Lung (tissue), 12 donors: ENCODE measurements around the gene ZG16. TPM values are rescaled to one million over a fixed set of nuclear protein-coding genes. Genes with fewer than 3 reads are reported as not detected.

ENCODE experiments used
- ATAC-seq: fragments of 200-7000 bp; cut with Tn5 transposase; one replicate; pipeline ENCODE4 v1.9.1; 2020; ENCODE audit warnings: moderate number of reproducible peaks; ENCODE audit not compliant: insufficient read depth, low FRiP score
- DNase-seq, 3 donors: peaks; one replicate each; pipeline ENCODE4 v3.0.0-alpha.2; 2013 to 2017
- H3K27ac ChIP-seq, 2 donors: one replicate each; pipeline ENCODE4 v1.5.1; 2013; ENCODE audit warnings: mild to moderate bottlenecking in 2 of 2, moderate library complexity in 2 of 2, control low read depth in 1 of 2, inconsistent platforms in 1 of 2, low read depth in 1 of 2, low read length in 1 of 2
- H3K27me3 ChIP-seq, 3 donors: one replicate each; pipeline ENCODE4 v1.5.1; 2013; ENCODE audit warnings: low read length in 2 of 3; ENCODE audit not compliant: control insufficient read depth in 3 of 3, insufficient read depth in 3 of 3
- H3K36me3 ChIP-seq, 4 donors: one replicate each; pipeline ENCODE4 v1.5.1; 2013; ENCODE audit warnings: low read length in 4 of 4, mild to moderate bottlenecking in 1 of 4, moderate library complexity in 1 of 4; ENCODE audit not compliant: control insufficient read depth in 4 of 4, insufficient read depth in 4 of 4
- H3K4me1 ChIP-seq, 5 donors: one replicate each; pipeline ENCODE4 v1.5.1; 2013; ENCODE audit warnings: low read length in 5 of 5, mild to moderate bottlenecking in 2 of 5, moderate library complexity in 1 of 5; ENCODE audit not compliant: control insufficient read depth in 5 of 5, insufficient read depth in 5 of 5
- H3K4me3 ChIP-seq: one replicate; pipeline ENCODE4 v1.5.1; 2013; ENCODE audit warnings: mild to moderate bottlenecking, control low read depth, moderate library complexity
- H3K9ac ChIP-seq, 2 donors: one replicate each; pipeline ENCODE4 v1.5.1; 2013; ENCODE audit warnings: low read length in 2 of 2, control low read depth in 1 of 2; ENCODE audit not compliant: insufficient read depth in 1 of 2
- H3K9me3 ChIP-seq, 4 donors: one replicate each; pipeline ENCODE4 v1.5.1; 2013; ENCODE audit warnings: low read length in 3 of 4, mild to moderate bottlenecking in 1 of 4, moderate library complexity in 1 of 4; ENCODE audit not compliant: control insufficient read depth in 4 of 4, insufficient read depth in 3 of 4
- WGBS, 2 donors: extraction: QIAGEN DNeasy Blood & Tissue Kit; methylation state at CpG; one replicate each; pipeline ENCODE4 v1.1.7; 2013; 5-methylcytosine and 5-hydroxymethylcytosine counted together
- polyA plus RNA-seq, 2 donors: library from polyadenylated mRNA; stranded (reverse); fragments of 200-250 nt; gene quantifications; one replicate each; pipeline ENCODE4 v1.2.1, GENCODE V29; 2013
- total RNA-seq, 2 donors: library from RNA; depleted of rRNA in 1 of 2; stranded (reverse); fragments of >200 nt in 1 of 2; gene quantifications; one replicate each; pipeline ENCODE4 v1.2.1, GENCODE V29; 2014 to 2021
- TF ChIP-seq, protein P1 (sequence below): IDR thresholded peaks from 2 replicates; pipeline ENCODE4 v1.5.1; 2012; ENCODE audit warnings: mild to moderate bottlenecking; ENCODE audit errors: control extremely low read depth, extremely low read depth
- donor health status: control.
- donor health status: control.
- donor health status: Bipolar disorder and iron deficiency.
- donor health status: healthy.
- donor health status: DM: yes; HTN: yes; CAD: no.

The ZG16 gene
- total and polyA plus RNA-seq, 4 donors, result 0.01 to 0.06 (median 0.04) TPM; not detected in 1

GRCh38 chr16:29794231-29794710, 16.2 kb downstream of the ZG16 start:
- H3K4me3 ChIP-seq, result no peak overlapping the region
- no peak for ATAC-seq
- H3K27ac ChIP-seq, result no peak overlapping the region
- DNase-seq, result no peak
- no peaks in the 10 kb centered on the region for H3K27me3 ChIP-seq
- H3K36me3 ChIP-seq, result peaks cover 6 to 28% (median 17%) of the 10 kb centered on the region in 4 donors
- TF ChIP-seq, protein P1, sequence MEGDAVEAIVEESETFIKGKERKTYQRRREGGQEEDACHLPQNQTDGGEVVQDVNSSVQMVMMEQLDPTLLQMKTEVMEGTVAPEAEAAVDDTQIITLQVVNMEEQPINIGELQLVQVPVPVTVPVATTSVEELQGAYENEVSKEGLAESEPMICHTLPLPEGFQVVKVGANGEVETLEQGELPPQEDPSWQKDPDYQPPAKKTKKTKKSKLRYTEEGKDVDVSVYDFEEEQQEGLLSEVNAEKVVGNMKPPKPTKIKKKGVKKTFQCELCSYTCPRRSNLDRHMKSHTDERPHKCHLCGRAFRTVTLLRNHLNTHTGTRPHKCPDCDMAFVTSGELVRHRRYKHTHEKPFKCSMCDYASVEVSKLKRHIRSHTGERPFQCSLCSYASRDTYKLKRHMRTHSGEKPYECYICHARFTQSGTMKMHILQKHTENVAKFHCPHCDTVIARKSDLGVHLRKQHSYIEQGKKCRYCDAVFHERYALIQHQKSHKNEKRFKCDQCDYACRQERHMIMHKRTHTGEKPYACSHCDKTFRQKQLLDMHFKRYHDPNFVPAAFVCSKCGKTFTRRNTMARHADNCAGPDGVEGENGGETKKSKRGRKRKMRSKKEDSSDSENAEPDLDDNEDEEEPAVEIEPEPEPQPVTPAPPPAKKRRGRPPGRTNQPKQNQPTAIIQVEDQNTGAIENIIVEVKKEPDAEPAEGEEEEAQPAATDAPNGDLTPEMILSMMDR, result no peak
- 90 to 96% methylated on average over 3 of the region's 3 CpGs for WGBS, 2 donors
- H3K9me3 ChIP-seq, result no peaks in the 10 kb centered on the region
- H3K4me1 ChIP-seq, result peaks cover 2 to 23% (median 6%) of the 10 kb centered on the region in 5 donors
- H3K9ac ChIP-seq, result no peak overlapping the region

DNA sequence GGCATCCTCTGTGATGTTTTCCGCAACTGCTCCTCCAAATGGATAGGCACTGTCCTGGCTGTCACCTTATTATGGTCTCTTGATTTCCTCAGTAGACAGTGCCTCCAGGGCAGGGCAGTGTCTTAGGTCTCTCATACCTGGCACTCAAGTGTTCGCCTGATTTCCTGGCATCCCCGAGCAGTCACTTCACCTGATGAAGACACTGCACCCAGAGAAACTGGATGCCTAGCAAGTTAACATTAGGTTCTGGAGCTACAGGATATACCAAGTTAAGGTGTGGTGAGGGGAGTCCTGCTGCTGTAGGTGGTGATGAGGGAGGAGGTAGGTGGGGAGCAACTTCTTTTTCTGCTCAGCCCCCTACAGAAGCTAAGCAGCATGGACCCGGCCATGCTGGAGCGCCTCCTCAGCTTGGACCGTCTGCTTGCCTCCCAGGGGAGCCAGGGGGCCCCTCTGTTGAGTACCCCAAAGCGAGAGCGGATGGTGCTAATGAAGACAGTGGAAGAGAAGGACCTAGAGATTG, 24.4 kb downstream of the ZG16 start:
- TF ChIP-seq, protein P1, result no peak
- DNase-seq (no peak), ATAC-seq (no peak)
- 95 to 97% methylated on average over 8 of the region's 8 CpGs for WGBS, 2 donors
- H3K27me3 ChIP-seq, result no peaks in the 10 kb centered on the region
- H3K9ac ChIP-seq, result no peak overlapping the region
- H3K36me3 ChIP-seq, result peaks cover 6 to 37% (median 29%) of the 10 kb centered on the region in 4 donors
- H3K9me3 ChIP-seq, result no peaks in the 10 kb centered on the region
- no peak overlapping the region for H3K4me3 ChIP-seq
- H3K27ac ChIP-seq, result no peak overlapping the region
- H3K4me1 ChIP-seq, result peaks cover 0 to 18% (median 7%) of the 10 kb centered on the region in 5 donors

DNA sequence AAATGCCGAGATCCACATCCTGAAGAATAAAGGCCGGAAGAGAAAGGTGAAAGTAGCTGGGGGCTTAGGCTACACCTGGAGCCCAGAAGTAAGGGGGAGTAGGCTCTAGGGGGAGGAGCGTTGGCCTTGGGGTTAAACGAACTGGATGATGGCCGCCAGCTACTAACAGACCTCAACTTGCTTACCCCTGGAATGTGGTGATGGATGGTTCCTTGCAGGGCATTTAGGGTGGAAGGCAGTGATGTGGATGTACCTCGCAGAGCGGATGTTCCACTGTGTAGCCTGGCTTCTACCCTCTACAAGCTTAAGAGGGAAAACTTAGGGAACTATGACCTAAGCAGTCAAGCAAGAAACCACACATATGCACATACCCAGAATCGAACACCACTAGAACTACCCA, 26.0 kb downstream of the ZG16 start:
- Histone ChIP-seq H3K4me1 (peaks cover 5 to 32% (median 13%) of the 10 kb centered on the region in 5 donors), H3K36me3 (peaks cover under 1 to 30% (median 24%) of the 10 kb centered on the region in 4 donors), H3K9me3 (no peaks in the 10 kb centered on the region), H3K27me3 (no peaks in the 10 kb centered on the region), H3K27ac (peak overlapping the region in 1 of 2 donors; percentile 34), H3K9ac (peak overlapping the region in 1 of 2 donors; percentile 63), H3K4me3 (no peak overlapping the region)
- DNase-seq (no peak), ATAC-seq (no peak)
- TF ChIP-seq, protein P1, result no peak
- 72 to 77% methylated on average over 8 of the region's 8 CpGs for WGBS, 2 donors
